Peyer's patch (tissue), 4 donors: ENCODE data around the gene BRIP1.

Experiments
- POLR2A ChIP-seq, 2 donors: fragments of 450-650 bp; IDR thresholded peaks; one replicate each; pipeline ENCODE4 v1.5.1; 2017; ENCODE audit warnings: antibody characterized with exemption in 2 of 2, mild to moderate bottlenecking in 2 of 2, moderate library complexity in 2 of 2
- TF ChIP-seq, protein P1 (sequence below), 6 experiments: fragments of 450-650 bp in 4 of 6; fragments of 200-600 bp in 2 of 6; sonication (generic) in 1 of 6; IDR thresholded peaks; one replicate each; pipeline ENCODE4 v1.5.1; 2017 to 2019; ENCODE audit warnings: antibody characterized with exemption in 6 of 6, mild to moderate bottlenecking in 3 of 6, moderate library complexity in 1 of 6

DNA sequence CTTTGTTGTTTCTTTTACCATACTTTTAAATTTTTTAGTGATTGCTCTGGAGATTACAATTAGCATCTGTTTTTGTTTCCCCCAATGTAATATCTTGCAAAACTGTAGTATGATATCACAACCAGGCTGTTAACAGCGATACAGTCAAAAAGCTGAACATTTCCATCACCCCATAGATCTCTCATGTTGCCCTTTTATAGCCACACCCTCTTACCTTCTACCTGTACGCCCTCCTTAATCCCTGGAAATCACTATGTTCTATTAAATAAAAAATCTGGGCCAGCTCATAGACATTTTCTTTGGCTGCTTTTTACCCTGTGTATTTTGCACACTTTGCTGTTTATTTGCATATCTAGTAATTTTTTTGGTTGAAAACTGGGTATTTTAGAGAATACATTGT lies 205.1 kb downstream of the BRIP1 start:
- TF ChIP-seq, protein P1, sequence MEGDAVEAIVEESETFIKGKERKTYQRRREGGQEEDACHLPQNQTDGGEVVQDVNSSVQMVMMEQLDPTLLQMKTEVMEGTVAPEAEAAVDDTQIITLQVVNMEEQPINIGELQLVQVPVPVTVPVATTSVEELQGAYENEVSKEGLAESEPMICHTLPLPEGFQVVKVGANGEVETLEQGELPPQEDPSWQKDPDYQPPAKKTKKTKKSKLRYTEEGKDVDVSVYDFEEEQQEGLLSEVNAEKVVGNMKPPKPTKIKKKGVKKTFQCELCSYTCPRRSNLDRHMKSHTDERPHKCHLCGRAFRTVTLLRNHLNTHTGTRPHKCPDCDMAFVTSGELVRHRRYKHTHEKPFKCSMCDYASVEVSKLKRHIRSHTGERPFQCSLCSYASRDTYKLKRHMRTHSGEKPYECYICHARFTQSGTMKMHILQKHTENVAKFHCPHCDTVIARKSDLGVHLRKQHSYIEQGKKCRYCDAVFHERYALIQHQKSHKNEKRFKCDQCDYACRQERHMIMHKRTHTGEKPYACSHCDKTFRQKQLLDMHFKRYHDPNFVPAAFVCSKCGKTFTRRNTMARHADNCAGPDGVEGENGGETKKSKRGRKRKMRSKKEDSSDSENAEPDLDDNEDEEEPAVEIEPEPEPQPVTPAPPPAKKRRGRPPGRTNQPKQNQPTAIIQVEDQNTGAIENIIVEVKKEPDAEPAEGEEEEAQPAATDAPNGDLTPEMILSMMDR (IDR thresholded peaks at IDR 0.05) = no peak
- no peak for TF ChIP-seq POLR2A (IDR thresholded peaks at IDR 0.05)
